DMS114 treated with DMSO at 0.1 percent for 48 hours (cell line): Measurements from ENCODE around the gene NTSR2.

Experiments used
- DNase-seq: peaks from one replicate; lab custom pipeline; 2025; ENCODE audit not compliant: unreplicated experiment; lab: John Stamatoyannopoulos, UW

Gene NTSR2

DNA sequence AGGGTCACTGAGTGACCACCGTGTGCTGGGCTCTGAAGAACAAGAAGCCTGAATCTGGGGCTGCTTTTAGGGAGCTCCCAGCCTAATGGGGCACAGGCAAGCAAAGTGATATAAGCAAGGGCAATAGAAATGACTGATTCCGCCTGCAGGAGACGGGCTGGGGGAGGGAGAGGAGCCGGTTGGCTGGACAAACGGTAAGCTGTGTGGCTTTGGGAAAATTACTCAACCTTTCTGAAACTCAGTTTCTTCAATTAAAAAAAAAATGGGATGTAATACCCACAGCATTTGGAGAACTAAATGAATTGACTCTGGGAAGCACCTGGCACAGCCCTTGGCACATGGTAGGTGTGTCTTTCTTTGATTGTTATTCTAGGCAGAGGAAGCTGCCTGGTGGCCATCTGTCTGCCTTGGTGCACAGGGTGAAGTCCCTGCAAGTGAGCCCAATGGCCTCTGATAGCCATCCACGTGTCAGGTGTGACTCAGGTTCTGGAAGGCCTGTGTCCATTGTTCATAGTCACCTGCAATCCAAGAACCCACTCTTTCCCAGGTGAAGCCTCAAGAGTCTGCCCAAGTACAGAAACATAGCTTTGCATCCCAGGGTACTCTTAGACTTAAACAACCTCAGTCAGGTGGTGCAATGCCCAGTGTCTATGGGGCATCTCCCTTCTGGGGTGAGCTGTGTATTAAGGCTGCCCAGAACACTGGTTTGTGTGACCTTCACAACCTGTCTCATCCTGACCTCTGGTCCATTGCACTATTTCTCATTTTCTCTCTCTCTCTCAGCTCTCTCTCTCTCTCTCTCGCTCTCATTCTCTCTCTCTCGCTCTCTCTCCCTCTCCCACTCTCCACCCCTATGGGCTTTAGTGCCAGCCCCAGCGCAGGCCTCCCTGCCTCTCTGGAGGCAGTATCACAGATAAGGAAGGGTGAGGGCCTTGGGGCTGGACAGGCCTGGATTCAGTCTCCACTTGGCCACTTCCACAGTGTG lies 30.0 kb upstream of the NTSR2 start:
- DNase-seq: no peak

DNA sequence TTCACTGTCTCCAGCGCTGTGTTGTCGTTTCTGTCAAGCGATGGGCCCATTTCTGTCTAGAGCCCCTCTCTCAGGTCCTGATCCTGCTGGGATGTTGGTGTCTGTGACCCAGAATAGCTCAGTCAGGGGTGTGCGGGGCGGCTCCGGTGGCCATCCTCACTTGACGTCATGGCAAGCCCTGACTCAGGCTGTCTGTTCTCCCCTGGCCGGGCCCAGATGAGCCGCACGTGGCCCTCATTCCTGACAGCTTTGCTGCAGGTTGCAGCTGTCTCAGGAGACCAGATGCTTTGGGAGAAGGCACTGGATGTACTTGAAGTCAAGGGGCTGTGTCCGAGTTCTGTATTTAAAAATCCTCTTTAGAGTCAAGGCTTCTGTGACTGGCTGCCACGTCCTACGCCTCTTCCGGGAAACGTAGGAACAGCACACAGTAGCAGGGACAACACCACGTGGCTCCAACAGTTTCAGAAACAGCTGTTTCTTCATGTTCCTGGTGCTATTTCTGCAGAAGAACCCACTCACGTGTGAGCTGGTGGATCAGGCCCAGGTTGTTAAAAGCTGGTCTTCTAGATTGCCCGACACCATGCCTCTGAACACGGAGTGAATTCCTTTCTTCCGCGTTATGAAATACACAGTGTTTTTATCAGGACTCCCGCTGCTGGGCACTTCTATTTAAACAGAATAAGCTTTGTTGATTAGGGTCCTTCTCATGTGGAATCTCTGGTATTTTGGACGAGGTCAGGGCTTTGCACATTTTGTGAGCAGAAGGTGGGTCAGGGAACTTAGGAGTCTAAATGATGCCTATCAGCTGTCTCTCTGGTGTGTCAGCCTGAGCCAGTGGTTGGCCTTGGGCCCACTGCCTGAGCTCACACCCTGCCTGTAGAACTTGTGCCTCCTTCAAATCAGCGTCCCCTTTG lies 28.3 kb upstream of the NTSR2 start:
- DNase-seq: no peak

DNA sequence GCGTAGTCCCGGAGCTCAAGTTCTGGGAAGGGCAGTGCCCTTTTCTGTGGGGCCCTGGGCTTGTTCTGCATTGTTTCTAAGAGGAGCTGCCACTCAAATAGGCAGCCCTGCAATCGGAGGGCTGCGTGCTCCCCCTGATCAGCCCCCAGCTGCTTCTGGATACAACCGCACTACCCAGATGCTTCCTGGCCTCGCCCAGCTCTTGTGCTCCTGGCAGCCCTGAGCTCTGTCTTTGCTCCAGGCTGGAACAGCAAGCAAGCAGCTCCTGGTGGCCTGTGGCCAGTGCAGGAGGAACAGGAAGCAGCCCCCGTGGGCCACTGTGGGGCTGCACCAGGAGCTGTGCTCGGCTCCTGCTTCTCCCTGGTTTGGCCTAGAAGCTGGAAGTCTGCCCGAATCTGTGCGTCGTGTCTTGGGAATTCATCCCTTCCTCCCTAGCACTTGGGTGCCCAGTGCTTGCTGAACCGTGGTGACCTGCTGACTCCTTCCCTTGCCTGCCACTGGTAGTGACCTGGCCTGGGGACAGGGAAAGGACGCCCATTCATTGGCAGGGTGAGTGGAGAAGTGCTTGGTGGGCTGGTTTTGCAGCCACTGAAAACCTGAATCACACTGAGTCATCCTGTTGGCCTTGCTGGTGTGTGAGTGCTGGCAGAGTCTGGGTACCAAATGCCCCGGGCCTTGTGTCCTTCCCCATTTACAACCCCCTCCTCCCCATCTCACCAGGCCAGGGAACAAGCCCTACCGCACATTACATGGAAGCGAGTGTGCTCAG lies 27.3 kb upstream of the NTSR2 start:
- DNase-seq: no peak

DNA sequence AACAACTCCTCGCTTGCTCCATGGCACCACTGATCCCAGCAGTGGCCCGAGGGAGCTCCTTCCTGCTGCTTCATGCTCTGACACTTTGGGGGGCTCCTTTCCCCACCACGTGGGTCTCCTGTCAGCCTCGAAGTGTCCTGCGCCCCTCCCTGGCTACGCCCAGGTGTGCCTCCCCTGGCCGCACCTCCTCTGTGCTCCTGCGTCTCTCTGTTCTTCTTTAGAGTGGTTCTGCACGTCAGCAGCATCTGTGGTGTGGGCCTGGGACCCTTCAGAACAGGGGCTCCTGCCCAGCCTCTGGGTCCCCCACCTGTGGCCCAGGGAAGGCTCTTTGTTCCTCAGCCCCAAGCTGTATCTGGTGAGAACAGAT lies 26.7 kb upstream of the NTSR2 start:
- no peak for DNase-seq

DNA sequence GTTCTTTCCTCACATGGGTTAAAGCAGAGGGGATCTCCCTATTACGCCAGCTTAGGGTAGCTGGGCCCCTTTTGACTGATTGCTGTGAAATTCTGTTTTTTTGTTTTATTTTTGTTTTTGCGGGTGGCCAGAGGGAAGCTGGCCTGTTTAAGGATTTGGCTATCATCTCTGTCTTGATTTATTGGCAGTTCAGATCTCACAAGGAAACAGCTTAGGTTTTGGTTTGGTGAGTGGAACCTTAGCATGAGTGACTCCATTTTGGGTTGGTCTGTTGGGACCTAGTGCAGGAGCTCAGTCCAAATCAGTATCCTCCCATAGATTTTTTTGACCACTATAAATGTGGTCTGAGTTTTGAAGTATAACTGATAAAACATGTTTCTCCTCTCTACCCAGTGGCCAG lies 25.6 kb upstream of the NTSR2 start:
- no peak for DNase-seq

DNA sequence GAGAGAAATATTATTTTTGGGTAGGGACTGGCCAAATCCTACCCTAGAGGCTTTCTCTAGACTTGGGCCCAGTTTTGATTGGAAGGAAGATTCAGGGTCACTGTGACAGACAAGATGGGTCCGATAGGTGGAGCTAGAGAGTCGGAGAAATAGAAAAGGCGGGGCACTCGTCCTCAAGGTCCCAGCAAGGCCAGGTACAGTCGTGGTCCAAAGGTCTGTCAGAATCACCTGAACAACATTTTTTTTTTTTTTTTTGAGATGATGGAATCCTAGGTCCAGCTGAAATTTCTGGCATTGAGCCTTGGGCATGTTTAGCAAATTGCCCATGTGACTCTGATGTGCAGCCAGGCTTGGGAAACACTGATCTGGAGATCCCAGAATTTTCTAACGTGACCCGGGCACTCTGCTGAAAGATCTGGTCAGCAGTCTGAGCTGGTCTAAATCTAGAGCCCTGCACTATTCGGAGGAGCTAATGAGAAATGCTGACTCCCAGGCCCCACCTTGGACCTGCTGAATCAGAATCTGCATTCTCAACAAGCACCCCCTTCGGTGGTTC lies 23.0 kb upstream of the NTSR2 start:
- peak; percentile 54 for DNase-seq

DNA sequence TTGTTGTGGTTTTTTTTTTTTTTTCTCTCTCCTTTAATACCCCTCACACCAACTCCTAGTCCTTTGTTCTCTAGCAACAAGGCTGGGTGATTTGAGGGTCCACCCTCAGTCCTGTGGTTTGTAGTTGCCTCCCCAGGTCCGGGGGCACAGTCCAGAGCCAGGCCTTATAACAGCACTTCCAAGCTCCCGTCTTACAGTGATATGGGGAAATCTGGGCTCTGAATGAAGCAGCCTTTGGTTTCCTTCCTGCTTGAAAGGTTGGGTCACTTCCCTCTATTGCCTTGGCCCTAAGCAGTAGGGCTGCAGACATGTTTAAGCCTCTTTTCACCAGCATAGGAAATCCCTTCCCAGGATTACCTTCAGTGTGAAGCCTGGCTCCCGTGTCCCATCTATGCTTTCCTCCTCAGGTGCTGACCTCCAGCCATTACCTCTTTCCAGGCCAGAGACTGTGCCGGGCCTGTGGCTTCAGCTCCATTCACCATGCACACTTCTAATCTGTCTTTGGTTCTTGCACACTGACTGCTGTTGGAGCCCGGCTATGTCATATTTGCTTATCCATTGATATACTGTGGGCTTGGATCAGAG lies 21.2 kb upstream of the NTSR2 start:
- no peak for DNase-seq

DNA sequence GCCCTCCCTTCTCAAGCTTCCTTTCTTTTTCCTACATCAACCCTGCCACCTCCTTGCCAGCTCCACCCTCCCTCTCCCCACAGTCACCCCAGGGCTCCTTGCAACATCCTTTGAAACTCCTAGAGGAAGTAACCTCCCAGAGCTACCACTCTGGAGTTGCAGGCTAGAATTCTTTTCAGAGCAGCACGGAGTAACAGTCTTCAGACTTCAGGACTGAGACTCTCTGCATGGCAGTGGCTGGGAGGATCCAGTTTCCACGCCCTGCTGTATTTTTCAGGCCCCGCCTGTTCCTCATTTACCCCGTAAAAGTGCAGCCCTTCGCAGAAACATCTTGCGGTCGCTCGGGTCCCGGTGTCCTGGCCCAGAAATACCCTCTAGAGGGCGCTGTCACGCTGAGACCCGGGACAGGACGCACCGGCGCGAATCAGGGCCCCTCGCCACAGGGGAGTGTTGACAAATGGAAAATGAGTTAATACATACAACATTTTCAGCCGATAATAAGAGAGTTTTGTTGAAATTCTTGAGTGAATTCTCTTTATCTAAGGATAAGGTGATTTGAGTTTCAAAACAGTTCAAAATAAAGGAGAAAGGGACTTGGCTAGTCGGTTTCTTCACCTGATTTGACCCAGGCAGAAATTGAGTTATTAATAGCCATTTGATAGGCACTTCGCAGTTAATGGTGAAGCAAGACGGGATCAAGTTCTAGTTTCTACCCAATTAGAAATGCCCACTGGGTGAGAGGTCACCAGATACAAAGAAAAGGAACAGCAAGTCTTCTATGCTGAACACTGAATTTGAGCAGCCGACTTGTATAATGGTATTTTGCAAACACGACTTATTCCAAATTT lies 18.5 kb upstream of the NTSR2 start:
- DNase-seq: no peak

DNA sequence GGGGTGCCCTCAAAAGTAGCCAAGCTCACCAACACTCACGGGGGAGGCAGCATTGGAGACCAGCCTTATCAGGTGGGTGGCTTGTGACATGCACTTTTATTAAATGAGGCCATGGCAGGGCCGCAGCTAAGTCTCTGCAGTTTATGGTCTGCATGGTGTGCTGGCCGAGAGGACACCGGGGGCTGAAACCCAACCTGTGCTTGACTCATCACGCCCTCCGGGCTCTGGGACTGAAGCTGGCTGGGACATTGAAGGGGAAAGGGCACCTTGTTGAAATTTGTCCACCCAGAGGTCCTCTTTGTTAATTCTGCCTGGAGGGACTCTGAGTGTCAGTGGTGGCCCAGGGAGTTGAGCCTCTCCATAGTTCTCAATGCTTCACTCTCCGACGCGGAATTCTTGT lies 17.7 kb upstream of the NTSR2 start:
- DNase-seq: no peak

DNA sequence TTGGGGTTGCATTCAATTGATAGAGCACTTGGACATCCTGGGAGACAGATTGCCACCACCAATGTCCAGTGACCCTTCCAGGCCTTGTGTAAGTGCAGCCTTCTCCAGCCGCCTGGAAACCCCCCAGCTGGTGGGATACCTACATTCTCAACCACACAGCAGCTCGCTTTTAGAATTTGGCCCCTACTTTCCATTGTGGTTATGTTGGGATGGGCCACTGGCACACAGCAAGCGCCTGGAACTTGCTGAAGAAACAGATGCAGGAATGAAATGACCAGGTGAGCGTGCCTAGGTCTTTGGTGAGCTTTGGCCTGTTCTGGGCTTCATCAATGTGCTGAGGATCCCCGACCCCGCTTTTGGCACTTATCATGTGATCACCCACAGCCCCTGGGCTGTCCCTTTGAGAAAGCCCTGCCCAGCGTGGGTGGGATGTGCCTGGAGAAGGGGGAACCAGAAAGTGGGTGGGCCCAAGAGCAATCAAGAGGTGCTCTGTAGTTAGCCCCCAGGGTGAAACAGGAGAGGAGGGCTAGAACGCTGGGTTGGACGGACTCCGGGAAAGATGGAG lies 16.0 kb upstream of the NTSR2 start:
- DNase-seq: no peak

DNA sequence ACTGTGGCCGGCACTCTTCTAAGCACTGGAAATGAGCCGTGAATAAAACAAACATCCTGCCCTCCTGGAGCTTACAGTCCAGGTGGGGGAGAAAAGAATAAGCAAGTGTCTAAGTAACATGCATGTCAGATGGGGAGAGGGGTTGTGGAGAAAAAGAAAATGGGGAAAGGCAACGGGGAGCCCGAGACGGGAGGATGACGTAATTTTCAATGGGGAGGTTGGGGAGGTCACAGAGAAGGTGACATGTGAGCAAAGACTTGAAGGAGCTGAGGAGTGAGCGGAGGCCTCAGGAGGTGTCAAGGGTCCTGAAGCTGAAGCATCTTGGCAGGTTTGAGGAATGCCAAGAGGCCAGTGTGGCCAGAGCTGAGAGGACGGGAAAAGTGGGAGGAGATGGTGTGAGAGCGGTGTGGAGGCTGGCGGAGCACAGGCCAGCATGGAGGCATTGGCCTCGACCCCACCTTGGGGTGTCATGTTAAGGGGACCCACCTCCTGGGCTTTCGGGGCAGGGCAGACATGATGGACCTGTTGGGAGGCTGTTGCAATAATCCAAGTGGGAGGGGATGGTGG lies 15.0 kb upstream of the NTSR2 start:
- no peak for DNase-seq

DNA sequence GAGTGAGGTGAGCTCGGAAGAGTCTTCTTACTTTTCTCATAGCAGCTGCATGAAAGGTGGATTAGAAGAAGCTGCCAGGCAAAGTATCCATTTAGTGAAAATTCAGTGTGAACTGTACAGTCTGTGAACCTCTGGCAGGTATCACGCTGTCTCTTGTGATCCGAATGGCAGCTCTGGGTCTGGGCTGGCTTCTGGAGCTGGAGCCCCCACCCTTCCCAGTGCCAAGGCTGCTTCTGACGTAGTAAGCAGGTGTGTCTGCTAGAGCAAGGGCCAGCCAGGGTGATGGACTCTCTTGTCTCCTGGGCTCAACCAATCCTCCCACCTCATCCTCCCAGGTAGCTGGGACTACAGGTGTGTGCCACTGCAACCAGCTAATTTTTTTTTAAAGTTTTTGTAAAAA lies 14.0 kb upstream of the NTSR2 start:
- DNase-seq: no peak

DNA sequence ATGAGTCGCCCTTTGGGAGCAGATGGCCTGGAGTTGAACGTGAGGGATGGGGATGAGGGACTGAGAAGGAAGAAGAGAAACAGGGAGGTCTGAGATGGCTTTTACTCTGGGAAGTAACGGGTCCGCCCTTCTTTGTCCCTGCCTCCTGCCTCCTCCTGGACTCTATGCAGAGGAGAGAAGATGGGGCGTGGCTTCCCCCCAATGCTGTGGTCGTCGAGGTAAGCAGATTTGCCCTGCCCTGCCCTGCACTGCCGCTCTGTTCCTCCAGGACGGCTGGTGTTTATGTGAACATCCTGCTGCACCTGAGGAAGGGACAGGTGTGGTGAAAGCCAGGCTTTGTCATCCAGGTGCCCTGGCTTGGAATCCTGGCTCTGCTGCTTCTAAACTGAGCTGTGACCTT lies 13.5 kb upstream of the NTSR2 start:
- no peak for DNase-seq

DNA sequence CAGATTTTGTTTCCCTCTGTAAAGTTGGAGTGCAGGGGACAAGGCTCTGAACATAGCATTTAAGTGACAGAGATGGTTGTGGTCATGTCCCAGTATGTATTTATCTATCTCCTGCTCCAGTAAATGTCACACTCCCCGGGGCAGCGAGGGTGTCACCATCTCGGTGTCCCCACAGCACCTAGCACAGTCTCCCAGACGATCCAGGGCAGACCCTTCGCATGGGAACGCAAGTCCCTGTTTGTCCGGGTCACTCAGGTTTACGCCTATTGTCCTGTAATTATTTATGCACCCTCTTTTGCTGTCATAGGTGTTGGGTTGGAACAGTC lies 12.6 kb upstream of the NTSR2 start:
- DNase-seq: no peak

DNA sequence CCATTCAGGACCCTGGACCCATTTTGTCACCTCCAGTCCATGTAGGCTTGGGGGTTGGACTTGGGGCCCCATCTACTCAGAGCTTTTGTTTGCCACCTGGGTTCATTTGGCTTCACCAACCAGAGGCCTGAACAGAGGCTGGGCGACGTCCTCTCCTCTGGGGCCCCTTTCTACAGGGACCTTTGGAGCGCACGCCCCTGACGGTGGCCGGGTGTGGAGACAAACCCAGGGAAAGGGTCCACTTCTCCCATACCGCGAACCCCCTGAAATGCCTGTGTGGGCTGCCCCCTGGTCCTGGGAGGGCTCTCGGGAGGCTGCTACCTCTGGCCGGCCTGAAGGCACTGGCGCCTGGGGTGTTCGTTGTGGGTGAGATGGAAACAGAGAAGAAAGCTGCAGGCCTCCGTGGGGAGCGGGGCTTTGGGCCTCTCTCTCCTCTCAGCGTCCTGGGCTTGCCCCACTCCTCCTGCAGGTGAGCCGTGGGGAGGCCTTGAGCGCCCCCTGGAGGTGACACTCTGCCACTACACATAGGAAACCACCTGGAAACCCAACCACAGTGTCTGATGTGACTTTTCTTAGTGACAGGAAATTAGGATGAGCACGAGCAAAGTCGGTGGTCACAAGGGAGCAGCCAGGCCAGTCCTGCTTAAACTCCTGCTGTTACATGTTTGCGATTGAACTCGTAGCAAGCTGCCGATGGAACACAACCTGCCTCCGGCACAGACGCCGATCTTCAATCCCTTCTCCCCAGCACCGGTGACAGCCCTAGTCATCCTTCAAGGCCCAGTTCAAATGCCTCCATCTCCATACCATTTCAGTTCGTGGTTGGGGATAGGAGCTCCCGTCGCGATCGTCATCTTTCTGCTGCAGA lies 12.0 kb upstream of the NTSR2 start:
- no peak for DNase-seq

DNA sequence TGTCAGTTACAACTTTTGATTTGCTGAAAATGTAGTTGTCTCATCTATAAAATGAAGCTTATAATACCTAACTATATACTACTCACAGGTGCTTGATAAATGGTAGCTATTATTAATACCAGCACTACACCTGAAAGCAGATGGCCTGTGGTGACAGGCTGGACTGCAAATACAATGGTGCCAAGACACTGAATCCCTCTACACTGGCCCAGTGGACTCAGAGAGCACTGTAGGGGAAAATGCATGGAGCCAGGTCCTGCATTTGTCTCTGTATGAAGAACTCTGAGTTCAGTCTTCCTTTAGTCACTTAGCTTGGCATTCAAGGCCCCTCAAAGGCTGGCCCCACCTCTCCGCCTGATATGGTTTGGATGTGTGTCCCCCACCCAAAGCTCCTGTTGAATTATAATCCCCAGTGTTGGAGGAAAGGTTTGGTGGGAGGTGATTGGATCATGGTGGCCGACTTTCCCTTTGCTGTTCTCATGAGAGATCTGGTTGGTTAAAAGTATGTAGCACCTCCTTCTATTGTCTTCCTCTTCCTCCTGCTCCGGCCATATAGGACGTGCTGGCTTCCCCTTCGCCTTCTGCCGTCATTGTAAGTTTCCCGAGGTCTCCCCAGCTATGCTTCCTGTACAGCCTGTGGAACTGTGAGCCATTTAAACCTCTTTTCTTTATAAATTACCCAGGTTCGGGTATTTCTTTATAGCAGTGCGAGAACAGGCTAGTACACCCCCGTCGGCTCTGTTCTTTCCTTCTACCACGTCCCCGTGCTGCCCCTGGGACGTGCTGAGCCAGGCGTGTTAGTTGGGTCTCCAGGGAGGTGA lies 11.1 kb upstream of the NTSR2 start:
- no peak for DNase-seq

DNA sequence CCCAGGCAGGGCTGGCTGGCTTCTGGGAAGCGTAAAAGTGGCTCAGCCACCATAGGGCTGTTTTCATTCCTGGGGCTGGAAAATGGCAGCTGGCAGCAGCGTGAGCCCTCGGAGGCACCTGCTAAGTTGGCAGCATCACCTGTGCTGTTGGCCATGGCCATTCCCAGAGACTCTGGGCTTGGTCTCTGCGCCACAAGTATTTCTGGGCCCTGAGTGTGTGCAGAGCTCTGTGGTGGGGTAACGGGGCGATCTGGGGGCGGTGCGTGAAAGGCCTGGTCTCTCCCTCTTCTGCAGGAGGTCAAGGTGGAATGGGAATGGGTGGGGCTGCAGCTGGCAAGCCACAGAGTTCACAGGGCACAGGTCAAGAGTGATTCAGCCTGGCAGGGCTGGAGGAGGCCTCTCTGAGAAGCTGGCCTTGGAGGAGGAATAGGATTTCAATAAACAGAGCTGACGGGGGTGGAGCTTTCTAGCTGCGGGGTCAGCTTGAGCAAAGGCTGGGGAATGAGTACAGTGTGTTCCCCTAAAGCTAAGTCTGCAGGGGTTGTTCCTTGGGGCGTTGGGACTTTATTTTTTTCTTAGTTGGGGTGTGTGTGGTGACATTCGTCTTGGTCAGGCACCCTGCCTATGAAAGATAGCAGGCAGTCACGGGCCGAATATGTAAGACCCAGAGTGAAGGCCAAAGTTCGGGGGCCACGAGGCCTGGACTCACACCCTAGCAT lies 10.3 kb upstream of the NTSR2 start:
- DNase-seq: no peak
